ENCODE results near the gene XPNPEP2. TPM values are rescaled to one million over a fixed set of nuclear protein-coding genes. Genes with fewer than 3 reads are reported as not detected.

The XPNPEP2 gene
- total RNA-seq, 1 donor from 2014 or later = 4.0 TPM

GRCh38 chrX:129773649-129774458 lies 35.1 kb downstream of the XPNPEP2 start:
- Mint-ChIP-seq H3K4me3 (no peak overlapping the region), H3K36me3 (no peaks in the 10 kb centered on the region), H3K27me3 (ENCODE audit: low read depth) (no peaks in the 10 kb centered on the region), H3K4me1 (no peaks in the 10 kb centered on the region), H3K27ac (no peak overlapping the region), H3K9me3 (no peaks in the 10 kb centered on the region)
- DNase-seq (ENCODE audit: low spot score in 2 of 2, unreplicated experiment in 2 of 2) = no peak
- no peak for TF ChIP-seq CTCF (IDR thresholded peaks at IDR 0.05; ENCODE audit: unreplicated experiment)

DNA sequence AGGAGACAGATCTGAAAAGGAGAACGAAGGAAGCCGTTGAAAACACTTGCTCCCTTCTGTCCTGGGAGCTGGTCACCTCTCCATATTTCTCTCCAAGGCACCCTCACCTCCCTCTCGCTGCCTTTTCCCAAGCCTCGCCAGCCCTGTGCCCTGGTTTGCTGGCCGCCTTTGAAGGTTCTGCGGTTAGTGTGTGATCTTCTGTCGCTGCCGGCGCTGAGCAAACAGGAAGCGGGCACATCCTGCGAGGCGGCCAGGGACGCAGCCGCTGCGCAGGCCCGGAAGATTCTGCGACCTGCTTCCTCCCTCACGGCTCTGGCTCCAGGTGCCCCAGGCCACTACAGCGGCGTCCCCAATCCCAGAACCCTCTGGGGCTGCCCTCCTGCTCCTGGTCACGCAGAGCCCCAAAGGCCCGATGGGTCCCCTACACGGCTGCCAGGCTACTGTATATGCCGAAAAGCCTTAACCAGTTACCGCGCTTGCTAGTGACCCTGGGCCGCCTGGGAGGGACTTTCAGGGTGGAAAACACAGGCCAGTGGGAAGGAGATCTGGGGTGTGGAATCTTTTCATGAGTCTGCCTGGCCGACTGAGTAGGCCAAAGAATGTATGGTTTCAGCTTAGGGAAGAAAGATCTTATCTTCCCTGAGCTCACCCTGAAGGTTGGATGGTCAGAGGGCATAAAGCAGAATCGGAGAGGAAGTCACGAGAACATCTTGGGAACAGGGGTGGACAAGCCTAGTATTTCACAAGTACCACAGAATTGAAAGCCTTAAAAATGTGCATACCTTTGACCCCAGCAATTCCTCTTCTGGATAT lies 38.6 kb downstream of the XPNPEP2 start:
- DNase-seq (ENCODE audit: low spot score in 2 of 2, unreplicated experiment in 2 of 2) = no peak
- no peak overlapping the region for H3K27ac Mint-ChIP-seq
- H3K4me1 Mint-ChIP-seq = no peaks in the 10 kb centered on the region

GRCh38 chrX:129779086-129779672 lies 40.4 kb downstream of the XPNPEP2 start:
- Mint-ChIP-seq H3K4me3 (no peak overlapping the region), H3K36me3 (no peaks in the 10 kb centered on the region), H3K27ac (no peak overlapping the region), H3K9me3 (peaks cover 6% of the 10 kb centered on the region), H3K27me3 (ENCODE audit: low read depth) (no peaks in the 10 kb centered on the region), H3K4me1 (no peaks in the 10 kb centered on the region)
- TF ChIP-seq CTCF (IDR thresholded peaks at IDR 0.05; ENCODE audit: unreplicated experiment) = no peak
- no peak for DNase-seq (ENCODE audit: low spot score in 2 of 2, unreplicated experiment in 2 of 2)

More for the DNA sequence above, 38.6 kb downstream of the XPNPEP2 start:
- Mint-ChIP-seq H3K27me3 (ENCODE audit: low read depth) (no peaks in the 10 kb centered on the region), H3K9me3 (no peaks in the 10 kb centered on the region), H3K4me3 (no peak overlapping the region), H3K36me3 (no peaks in the 10 kb centered on the region)
- TF ChIP-seq CTCF (IDR thresholded peaks at IDR 0.05; ENCODE audit: unreplicated experiment) = no peak

DNA sequence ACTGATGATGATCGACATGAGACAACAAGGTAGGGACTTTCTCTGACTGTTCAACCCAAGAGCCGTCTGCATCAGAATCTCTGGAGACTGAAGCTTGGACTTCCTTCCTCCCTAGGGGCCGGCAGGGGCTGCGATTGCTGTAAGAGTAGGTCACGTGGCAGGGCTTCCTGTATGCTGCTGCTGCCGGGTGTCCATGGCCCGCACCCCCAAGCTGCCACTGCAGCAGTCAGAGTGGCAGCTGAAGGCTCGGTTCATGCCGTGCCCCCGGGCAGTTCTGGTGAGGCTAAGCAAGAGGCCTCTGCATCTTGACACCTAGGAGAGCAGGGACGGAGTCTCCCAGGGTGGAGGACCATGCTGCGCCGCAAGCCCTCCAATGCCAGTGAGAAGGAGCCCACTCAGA lies 41.0 kb downstream of the XPNPEP2 start, which contains the start of gene SASH3:
SASH3 (plus strand) TSS at position 203 of the 400 bp plus-strand sequence; CDS start at position 352, 149 bp downstream.
- no peak within 1 kb of the TSS for H3K4me3 Mint-ChIP-seq
- no peaks in the 10 kb centered on the region for H3K27me3 Mint-ChIP-seq (ENCODE audit: low read depth)
- H3K9me3 Mint-ChIP-seq = peaks cover 6% of the 10 kb centered on the region
- H3K4me1 Mint-ChIP-seq = no peaks in the 10 kb centered on the region
- DNase-seq (ENCODE audit: low spot score in 2 of 2, unreplicated experiment in 2 of 2) = no peak
- H3K27ac Mint-ChIP-seq = no peak within 1 kb of the TSS
- no peaks in the 10 kb centered on the region for H3K36me3 Mint-ChIP-seq
- TF ChIP-seq CTCF (IDR thresholded peaks at IDR 0.05; ENCODE audit: unreplicated experiment) = no peak

GRCh38 chrX:129780441-129781105 lies 41.8 kb downstream of the XPNPEP2 start:
- no peaks in the 10 kb centered on the region for H3K27me3 Mint-ChIP-seq (ENCODE audit: low read depth)
- no peaks in the 10 kb centered on the region for H3K4me1 Mint-ChIP-seq
- no peak for DNase-seq (ENCODE audit: low spot score in 2 of 2, unreplicated experiment in 2 of 2)
- no peak overlapping the region for H3K4me3 Mint-ChIP-seq
- peaks cover 6% of the 10 kb centered on the region for H3K9me3 Mint-ChIP-seq
- no peak for TF ChIP-seq CTCF (IDR thresholded peaks at IDR 0.05; ENCODE audit: unreplicated experiment)
- no peak overlapping the region for H3K27ac Mint-ChIP-seq
- H3K36me3 Mint-ChIP-seq = no peaks in the 10 kb centered on the region
